NCI-H524 (cell line): ENCODE results near the gene IGFBP4.

ENCODE experiments used
- DNase-seq, 2 experiments: peaks; one replicate each; lab custom pipeline; 2025; lab: John Stamatoyannopoulos, UW

IGFBP4 gene

GRCh38 chr17:40432864-40433528 is 10.3 kb upstream of the IGFBP4 start:
- DNase-seq = no peak

GRCh38 chr17:40433551-40434415 is 9.5 kb upstream of the IGFBP4 start:
- DNase-seq = peak in 1 of 2 experiments; percentile 9

DNA sequence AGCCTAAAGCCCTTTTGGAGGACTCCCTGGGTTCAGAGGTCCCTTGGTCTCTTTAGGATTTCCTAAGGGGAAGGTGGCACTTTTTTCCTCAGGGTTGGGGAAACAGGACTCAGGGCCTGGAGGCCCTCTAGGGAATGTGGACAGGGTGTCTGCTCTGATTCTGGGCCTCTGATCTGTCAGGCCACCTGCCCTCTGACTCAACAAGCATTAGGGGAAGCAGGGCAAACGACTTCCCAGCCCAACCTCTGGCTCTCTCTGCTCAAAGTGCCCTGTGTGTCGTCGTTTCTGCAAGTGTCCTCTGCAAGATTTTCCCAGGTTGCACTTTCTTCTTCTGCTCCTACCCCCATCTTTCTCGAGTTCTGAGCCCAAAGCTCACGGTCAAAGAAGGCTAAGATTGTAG is 6.6 kb upstream of the IGFBP4 start:
- DNase-seq = no peak

- no peak for DNase-seq
Measured at GRCh38 chr17:40437095-40437732, 6.0 kb upstream of the IGFBP4 start.

DNA sequence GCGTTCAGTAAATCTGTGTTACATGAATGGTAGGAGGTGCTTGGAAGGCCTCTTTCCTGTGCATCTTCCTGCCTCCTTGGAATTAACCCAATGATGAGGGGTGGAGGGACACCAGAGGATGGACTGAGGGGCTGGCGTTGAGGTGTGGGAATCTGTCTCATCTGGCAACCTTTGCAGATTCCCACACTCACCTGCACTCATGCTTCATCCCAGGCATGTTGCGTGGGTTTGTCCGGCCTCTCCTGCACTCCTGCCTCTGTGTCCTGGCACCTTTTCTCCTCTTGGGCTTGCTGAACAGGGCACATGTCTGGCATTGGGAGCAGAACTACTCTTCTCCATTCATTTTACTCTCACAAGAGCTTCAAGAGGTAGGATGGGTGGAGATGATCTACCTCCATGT is 3.1 kb upstream of the IGFBP4 start:
- DNase-seq = no peak

DNA sequence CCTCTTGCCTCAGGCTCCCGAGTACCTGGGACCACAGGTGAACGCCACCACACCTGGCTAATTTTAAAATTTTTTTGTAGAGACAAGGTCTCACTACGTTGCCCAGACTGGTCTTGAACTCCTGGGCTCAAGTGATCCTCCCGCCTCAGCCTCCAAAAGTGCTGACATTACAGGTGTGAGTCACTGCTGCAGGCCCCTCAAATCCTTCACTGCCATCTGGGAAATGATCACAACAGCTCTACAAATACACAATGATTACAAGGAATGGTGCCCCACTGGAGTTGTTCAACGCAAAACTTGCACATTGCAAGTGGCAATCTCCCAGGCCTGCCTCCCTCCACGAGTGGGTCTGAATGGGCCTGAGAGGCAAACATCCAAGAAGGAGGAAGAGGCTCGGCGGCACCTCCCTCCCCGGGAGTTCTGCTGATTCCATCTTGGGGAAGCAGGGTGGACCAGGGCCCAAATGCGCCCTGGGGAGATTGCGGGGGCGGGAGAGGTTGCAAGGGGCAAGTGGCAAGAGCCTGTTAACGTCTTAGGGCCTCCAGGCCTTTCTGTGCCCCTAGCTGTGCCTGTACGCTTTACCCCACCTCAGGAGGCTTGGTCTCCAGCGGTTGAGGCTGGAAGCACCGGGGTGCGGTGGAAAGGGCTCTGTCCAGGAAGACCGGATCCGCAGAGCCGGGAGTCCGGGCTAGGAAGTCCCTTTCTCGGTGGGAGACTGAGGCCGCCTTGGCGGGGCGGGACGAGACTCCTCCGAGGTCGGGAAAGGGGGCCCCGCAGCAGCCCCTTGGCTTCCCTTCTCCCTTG is 656 bp upstream of the IGFBP4 start:
- no peak for DNase-seq

DNA sequence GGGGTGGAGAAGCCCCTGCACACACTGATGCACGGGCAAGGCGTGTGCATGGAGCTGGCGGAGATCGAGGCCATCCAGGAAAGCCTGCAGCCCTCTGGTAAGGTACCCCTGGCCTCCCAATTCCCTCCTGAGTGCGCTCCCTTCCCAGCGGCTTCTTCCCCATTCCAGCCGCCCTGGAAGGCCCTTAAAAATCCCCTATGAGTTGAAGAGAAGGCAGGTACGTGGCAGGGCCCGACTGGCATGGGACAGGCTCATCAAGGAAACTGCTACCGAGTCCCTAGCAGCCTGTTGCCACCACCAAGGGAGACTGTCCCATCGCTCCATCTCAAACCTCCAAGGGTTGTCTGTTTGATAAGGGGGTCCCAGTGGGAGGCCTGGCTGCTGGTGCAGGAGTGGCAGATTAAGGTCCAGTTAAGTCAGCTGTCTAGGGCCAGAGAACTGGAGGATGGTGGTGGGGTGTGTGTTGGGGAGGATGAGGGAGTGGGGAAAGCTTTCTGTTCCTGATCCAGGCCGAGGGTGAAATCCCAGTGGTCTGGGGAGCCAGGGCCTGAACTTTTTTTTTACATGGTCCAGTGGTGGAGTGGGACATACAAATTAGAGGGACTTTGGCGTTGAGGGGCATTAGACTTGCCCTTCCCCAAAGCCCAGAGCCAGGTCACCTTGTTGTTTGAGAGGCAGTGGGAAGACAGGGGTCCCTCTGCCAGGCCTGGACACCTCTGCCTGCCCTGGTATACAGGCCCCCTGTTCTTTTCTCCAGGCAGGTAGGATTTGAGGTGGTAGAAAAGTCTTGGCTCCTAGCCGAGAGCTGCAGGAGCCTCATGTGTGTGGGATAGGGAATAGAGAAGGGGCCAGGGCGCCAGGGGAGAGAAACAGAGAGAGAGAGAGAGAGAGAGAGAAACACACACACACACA is 994 bp downstream of the IGFBP4 start:
- DNase-seq = no peak

- peak in 1 of 2 experiments; percentile 11 for DNase-seq
Measured at GRCh38 chr17:40445751-40446468, 2.7 kb downstream of the IGFBP4 start.

GRCh38 chr17:40447148-40447644 is 3.9 kb downstream of the IGFBP4 start:
- no peak for DNase-seq

DNA sequence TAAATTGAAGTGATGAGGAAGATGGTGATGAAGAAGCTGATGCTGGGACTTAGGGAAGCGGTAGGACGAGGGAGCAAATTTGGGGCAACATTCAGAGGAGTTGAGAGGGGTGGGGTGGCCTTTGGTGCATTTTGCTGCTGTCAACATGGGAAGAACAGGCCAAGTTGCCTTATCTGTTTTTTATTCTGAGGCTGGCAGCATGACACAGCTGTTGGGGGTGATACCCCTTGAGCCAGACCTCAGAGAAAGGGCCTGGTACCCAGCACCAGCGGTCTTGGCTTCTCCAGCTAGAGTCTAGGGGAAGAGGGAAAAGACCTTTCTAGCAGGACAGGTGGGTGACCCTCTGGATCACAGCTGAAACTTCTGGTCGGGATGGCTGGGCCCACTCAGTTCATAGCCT is 4.6 kb downstream of the IGFBP4 start:
- no peak for DNase-seq

DNA sequence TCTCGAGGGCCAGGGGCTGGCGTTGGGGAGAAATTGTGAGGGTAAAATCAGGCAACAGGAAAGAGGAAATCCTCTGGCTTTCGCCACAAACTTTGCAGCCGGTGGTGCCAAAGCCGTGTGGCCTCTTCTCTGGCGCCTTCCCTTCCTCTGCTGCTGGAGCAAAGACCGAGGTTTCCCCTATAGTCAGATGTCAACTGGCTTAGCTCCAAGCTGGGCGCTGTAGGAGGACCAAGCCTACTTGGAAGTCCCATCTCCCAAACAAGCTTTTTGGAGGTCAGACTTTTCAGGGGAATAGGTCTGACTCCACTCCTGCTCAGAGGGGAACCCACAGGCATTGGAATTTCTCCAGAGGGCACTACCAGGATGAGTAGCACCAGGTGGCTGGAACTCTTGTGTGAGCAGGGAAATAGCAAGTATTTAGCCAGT is 5.0 kb downstream of the IGFBP4 start:
- DNase-seq = no peak

DNA sequence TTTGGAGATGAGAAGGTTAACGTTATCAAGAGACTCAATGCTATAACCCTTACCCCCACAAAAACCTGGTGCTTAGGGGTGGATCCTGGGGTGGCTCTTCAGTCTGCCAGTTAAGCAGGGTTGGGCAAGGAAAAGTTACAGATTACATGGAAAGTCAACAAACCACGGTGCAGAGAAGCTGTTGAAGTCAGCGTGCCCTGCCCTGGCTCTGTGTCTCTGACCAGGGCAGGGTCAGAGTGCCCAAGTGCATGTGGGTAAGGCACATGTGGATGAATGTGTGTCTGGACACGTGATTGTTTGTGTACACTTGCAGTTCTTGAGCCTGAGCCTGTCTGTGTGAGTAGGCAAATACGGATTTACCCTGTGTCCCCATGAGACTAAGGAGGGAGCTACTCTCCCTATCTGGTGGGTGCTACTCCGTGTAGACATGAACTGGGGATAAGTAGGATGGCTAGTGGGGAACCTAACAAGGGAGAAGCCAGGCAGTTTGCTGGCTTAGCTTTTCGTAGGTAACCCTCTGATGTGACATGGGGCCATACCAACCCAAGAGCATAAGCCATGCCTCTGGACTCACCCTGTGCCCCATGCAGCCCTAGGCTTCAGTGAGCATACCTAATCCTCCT is 5.5 kb downstream of the IGFBP4 start:
- no peak for DNase-seq

DNA sequence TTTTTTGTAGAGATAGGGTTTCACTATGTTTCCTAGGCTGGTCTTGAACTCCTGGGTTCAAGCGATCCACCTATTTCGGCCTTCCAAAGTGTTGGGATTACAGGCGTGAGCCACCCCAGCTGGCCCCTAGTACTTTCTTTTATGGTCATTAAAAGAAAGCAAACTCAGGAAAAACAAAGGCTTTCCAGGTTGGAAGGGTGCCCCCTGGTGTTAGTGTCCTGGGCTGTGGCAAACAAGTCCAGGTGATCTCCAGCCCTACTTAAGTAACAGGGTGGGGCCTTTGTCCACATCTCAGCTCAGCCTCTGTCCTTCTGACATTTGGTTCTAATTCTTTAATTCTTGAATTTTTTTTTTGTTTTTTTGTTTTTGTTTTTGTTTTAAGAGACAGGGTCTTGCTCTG is 6.9 kb downstream of the IGFBP4 start:
- peak in 1 of 2 experiments; percentile 28 for DNase-seq

DNA sequence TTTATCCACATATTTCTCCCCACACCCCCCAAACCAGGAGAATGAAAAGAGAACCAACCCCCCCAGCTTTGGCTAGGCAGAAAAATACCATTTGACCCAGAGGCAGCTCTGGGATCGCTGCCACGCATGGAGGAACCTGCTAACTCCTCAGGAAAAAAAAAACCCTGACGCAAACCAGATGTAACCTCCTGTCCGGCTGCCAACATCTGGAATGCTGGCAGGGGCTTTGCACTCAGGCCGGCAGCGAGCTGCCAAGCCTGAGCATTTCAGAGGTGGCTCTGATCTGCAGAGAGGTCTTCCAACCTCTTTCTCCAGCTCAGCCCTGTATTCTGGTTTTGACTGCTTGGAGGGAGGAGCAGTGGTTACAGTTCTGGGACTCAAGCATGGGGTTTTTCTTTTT is 8.2 kb downstream of the IGFBP4 start:
- DNase-seq = no peak

DNA sequence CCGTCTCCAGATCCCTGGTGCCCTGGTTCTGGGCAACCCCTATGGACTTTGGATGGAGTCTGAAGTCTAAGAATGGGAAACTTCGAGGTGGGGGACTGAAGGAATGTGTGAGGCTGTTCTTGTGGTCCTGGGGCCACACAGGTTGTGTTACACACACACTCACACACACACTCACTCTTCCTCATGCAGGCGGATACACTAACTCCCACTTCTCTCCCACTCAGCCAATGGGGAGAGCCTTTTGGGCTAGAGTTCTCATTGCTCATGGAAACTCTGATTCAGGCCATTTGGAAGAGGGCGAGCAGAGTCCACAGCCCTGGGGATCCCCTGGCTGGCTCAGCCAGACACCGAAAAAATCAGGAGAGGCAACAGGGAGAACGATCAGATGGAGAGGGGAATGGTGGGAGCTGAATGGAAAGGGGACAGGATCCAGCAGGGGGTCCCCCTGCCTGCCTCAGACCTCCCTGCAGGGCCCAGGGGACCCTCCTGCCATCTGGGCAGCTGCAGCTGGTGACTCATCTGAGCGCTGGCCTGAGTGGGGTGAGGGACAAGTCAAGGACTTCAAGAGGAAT is 9.1 kb downstream of the IGFBP4 start:
- DNase-seq = peak; percentile 15 to 60

DNA sequence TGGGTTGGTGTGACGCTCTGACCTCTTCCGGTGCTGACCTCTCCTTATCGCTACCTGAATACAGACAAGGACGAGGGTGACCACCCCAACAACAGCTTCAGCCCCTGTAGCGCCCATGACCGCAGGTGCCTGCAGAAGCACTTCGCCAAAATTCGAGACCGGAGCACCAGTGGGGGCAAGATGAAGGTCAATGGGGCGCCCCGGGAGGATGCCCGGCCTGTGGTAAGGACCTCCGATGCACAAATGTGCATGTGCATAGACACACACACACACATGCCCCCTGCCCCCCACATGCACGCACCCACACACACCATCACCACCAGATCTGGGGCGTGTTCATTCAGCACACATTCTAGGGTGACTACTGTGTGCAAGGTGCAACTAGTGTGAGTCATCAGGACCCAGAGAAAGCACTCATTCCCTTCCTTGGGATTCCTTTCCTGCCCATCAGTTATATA is 9.7 kb downstream of the IGFBP4 start:
- no peak for DNase-seq

- DNase-seq = no peak
Measured at GRCh38 chr17:40453881-40454612, 10.8 kb downstream of the IGFBP4 start.

GRCh38 chr17:40454613-40454995 is 11.4 kb downstream of the IGFBP4 start:
- no peak for DNase-seq
